HTERT RPE-1 (cell line): ENCODE results near the gene RAX2.
"Not testable (repeated sequence)": the region's sequence is repeated elsewhere in the genome, so short reads cannot be mapped to it uniquely, and the experiment has no call there.

ENCODE experiments used
- in situ Hi-C: fragments of 300-500 bp; cut with MboI; formaldehyde crosslinking; loops from 4 replicates; pipeline ENCODE4 v1.14.3; 2020; ENCODE audit warnings: low sequenced_read_pairs

Gene RAX2

DNA sequence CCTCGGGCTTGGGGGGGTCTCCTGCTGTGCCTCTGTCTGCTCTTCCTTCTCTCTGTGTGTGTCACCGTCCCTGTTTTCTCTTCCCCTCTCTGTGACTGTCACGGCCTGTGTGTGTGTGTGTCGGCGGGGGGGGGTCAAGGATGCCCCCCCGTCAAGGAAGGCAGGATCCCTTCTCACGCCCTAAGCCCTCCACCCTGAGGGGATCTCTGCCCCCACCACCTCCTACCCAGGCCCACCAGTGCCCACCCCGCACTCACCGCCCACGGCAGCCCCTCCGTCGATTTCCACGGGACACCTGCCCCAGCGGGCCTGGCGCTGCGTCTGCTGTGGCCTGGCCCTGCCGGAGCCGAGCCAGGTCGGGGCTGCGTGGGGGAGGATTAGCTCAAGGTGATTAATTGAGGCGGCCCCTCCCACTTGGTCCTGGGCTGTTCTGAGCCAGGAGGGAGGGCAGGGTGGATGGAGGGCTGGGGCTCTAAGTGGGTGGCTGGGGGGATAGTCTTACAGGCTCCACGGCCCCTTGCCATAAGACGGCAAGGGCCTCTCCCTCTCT lies at the start of gene RAX2:
TSS of gene RAX2 (minus strand) at position 323 of the 550 bp plus-strand sequence. CDS start 486 bp downstream, outside the sequence.
- in situ Hi-C loops, result no loop called here

DNA sequence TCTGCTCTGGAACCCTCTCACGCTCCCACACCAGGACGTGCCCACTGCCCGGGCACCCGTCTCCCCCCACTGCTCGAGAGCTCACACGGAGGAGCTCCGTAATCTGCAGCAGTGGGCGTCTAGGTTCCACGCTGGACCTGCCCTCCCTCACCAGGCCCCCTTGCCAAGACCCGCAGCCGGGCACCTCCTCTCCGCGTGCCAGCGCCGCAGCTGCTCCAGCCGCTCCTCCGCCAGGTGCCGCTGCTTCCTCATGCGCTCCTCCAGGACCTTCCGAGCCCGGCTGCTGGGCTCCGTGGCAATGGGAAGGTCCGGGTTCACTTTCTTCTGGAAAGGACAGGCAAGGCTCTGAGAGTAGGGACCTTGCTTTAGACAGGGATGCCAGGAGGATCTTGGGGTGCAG lies 49.1 kb upstream of the RAX2 start:
- in situ Hi-C loops, result no loop called here

DNA sequence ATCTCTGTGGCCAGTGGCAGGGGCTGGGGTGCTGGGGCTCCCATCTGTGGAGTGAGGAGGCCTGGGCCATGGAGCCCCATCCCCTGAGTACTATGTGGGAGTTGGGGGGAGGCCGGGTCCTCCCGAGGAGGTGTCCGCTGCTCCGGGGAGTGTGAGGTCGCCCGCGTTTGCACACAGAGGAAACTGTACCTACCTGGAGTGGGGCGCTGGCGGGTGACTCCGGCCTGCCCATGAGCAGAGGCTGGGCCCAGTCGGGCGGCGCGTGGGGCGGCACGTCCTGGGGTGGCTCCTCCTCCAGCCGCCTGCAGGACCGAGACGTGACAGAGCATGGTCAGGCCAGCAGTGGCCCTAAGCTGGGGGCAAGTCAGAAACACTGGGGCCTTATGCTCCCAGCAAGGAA lies 48.0 kb upstream of the RAX2 start:
- in situ Hi-C loops, result no loop called here

DNA sequence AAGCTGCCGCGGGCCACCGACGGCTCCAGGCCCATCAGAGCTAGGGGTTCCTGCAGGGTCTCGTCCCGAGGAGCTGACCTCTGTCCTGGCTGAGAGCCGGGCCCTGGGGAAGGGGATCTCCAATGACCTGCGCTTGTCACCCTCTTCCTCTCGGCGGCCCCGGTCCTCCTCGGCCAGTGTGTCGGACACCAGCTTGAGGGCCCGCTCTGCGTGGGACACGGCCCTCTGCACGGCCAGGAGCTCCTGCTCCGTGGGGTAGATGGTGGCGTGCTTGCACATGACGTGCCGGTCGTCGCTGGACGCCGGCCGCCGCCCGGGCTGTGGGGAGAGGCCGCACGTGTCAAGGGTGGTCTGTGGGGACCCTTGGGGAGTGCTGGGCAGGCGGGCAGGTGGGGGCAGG lies 46.9 kb upstream of the RAX2 start:
- in situ Hi-C loops, result no loop called here

DNA sequence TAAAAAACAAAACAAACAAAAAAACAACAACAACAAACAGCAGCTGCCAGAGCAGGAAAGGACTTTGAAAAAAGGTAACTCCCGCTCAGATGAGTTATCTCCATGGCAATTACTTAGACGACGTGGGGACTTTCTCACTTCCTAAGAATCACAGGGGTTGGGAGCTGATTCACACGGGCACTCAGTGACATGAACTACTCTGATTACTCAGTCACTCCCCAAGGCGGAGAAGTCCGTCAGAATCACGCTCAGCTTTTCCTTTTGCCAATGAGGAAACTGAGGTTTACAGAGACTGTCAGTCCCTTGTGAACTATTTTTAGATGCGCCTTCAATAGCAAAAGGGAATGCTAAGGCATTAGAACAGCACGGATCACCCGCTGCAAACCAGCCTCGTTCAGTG lies 46.4 kb upstream of the RAX2 start:
- in situ Hi-C loops, result no loop called here

DNA sequence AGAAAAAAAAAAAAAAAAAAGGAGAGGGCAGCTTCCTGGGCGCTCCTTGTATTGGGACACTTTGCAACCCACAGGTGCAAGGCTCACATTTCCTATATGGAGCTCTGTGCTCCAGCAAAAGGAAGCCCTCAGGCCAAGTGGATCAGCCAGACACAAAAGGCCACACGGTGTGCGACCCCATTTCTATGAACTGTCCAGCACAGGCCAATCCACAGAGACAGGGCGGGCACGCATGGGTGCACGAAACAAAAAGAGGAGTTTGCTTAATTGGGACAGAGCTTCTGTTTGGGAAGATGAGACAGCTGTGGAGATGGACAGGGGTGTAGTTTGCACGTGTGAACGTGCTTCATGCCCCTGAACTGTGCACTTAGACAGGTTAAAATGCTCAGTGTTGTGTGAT lies 45.7 kb upstream of the RAX2 start:
- in situ Hi-C loops, result no loop called here

DNA sequence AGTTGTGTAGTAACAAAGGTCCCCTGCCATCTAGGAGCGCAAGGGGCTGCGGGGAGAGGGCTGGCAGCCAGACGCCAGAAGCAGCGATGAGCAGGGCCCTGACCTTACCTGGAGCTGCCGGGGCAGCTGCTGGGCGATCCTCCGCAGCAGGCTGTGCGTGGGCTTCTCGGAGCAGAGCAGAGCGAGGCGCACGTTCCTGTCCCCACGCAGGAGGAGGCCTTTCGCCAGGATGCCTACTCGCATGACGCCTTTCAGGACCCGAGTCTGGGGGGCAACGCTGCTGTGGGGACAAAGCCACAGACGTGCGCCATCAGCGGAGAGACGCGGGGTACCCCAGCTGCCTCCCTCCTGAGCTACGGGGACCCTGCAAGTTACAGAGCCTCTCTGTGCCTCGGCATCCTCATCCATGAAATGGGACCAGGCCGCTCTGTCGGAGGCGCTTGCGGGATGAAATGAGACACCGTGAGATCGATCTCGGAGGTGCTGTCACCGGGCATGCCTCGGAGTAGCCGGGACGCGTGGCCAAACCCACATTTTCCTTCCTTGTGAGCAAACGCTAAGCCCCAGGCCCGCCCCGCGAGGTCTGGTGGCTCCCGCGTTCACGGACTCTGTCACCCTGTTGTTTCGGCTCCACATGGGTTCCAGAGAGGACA lies 44.7 kb upstream of the RAX2 start:
- in situ Hi-C loops, result no loop called here

DNA sequence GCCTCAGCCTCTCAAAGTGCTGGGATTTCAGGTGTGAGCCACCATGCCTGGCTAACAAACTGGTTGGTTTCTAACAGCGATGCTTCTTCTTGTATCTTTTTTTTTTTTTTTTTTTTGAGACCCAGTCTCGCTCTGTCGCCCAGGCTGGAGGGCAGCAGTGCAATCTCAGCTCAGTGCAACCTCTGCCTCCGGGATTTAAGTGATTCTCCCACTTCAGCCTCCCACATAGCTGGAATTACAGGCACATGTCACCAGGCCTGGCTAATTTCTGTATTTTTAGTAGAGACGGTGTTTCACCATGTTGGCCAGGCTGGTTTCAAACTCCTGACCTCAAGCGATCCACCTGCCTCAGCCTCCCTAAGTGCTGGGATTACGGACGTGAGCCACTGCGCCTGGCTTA lies 44.1 kb upstream of the RAX2 start:
- in situ Hi-C loops, result not testable (repeated sequence)

DNA sequence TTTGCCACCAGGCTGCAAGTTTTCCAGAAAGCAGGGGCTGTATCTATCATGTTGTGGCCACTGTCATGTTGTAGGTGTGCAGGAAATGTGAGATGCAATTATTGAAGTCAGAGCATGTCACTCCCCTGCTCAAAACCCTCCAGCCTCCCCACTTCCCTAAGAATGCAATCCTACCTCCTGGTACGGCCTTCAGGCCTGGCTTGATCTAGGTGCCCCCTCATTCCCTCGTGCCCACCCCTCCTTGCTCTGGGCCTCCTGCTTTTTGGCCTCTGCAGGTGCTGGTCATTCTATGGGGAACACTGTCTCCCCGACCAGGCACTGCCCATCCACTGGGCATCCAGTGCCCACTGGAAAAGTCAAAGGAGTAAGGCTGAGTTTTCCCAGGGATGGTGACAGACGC lies 42.6 kb upstream of the RAX2 start:
- in situ Hi-C loops, result no loop called here

DNA sequence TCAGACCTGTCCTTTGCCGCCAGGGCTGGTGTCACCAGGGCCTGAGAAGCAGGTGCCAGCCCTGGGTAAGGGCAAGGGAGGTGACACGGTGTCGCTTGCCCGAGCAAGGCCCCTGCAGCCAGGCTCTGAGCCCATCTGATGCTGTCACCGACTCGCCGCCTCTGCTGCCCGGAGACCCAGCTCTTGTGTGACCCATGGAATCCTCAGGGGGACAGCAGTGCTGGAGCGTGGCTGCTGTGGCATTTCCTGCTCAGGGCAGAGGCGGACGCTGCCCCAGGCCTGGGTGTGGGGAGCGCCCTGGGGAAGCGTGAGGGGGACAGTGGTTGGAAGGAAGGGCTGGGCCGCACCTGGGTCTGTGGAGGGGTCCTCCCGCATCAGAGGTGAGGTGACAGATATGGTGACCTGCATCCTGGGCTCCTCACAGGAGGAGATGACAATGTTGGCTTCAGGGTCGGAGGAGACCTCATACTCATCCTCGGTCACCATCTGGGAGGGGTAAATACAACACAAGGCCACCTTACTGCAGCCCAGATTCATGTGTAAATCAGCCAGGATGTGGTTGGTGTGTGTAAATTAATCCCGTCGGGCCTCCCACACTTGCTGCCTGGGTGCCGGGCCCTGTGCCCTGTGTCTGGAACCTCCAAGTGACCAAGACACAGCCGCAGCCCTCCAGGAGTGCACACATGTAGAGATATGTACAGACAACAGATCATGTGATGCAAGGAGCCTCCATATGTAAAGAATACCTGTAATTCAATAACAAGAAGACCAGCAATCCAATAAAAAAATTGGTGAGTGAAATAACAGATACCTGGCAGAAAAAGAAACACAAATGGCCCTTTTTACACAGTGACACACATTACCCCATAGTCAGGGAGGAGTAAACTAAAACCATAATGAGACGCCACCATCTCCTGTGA lies 41.7 kb upstream of the RAX2 start:
- in situ Hi-C loops, result no loop called here

DNA sequence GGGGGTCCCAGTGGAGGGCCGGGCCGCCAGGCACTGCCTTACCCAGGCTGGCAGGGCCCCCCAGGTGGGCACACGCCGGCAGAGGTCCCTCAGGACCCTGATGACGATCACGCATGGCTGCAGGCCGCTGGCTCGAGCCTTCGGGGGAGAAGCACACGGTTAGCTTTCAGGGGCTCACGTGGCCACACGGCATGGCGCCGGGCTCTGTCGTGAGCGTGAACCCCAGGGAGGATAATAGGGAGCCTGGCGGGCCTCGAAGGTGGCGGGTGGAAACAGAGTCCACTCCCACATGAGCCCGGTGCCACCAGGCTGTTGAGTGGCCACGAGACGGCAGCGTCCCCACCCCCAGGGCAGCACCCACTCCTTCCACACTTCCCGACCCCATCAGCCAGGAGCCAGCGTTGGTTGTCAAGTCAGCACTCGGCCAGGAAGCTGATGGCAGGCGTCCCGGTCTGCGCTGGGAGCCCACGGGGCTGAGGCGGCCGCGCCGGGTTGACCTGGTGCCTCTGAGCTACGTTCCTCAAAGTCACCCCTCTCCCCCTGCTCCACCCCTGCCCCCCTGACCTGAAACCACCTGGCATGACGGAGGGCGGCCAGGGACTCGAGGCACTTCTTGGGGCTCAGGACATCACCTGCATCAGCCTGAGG lies 38.8 kb upstream of the RAX2 start:
- in situ Hi-C loops, result no loop called here

DNA sequence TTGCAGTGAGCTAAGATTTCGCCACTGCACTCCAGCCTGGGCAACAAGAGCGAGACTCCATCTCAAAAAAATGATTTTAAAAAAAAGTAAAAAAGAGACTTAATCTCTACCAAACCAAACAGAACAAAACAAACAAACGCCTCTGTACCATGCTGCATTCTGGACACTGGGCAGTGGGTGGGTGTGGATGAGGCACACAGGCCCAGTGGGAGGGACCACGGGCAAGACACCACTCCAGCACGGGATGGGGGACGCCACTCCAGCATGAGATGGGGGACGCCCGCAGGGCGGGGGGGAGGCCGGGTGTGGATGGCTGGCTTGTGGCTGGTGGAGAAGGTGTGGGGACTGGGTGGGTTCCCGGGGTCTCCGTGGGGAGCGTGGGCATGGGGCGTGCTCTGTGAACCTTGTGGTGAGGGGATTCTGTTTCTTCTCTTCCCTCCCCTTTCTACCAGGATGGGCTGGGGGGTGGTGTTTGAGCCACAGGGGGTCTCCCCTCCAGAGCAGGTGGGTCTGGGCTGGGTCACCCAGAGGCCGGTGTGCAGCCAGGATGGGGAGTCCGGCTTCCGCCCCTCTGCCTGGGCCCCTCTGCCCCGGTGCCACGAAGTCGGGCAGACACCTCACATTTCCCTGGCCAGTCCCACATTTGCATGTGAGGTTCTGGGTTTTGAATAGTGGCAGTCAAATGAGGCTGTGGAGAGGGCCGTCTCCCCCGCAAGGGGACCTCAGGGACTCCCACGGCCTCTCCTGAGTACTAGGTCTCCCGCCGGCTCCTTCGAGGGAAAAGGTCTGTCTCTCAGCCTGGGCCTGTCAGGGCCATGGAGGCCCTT lies 38.1 kb upstream of the RAX2 start:
- in situ Hi-C loops, result no loop called here

DNA sequence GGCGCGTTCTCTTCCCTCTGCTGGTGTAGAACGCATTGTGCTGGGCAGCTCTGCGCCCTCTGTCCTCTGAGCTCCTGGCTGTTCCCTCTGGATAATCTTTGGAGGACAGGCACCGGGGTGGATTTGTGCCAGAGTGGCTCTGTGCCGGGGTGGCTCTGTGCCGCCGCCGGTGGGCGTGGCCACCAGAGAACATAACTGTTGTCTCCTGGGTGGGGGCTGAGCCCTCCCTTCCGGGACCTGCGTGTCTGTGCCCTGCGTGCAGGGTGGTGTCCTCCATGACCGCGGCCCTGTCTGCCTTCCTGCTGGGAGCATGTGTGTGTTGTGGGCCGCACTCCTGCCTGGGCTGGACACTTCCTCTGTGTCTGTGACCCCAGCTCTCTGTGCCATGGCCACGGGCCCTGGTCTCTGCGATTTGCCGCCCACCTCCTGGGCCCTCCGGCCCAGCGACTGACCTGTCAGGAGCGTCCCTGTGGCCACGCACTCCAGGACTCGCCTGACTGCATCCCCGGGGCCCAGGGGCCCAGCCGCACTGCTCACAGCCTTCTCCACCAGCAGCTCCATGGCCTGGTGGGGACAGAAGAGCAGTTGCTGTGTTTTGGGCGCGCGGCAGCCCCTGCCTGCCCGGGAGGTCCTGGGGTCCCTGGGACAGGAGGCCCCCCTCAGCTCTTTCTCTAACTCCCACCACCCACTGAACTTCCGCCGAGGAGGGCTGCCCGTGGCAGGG lies 36.6 kb upstream of the RAX2 start:
- in situ Hi-C loops, result no loop called here

DNA sequence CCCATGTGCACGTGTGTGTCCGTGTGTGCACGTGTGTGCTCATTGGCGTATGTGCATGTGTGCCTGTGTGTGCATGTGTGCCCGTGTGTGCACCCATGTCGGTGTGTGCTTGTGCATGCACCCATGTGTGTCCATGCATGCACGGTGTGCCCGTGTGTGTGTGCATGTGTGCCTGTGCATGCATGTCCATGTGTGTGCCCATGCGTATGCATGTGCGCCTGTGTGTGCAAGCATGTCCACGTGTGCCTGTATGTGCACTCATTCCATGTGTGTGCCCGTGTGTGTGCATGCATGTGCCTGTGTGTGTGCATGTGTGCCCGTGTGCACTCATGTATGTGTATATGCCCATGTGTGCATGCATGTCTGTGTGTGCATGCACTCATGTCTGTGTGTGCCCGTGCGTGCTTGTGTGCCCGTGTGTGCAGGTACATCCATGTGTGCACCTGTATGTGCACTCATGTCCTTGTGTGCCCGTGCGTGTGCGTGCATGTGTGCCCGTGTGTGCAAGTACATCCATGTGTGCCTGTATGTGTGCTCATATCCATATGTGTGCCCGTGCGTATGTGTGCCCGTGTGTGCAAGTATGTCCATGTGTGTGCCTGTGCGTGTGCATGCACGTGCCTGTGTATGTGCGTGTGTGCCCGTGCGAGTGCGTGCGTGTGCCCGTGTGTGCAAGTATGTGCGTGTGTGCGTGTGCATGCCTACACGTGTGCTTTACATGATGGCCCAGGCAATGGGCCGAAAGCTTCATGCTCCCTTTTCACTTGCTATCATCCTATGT lies 35.7 kb upstream of the RAX2 start:
- in situ Hi-C loops, result no loop called here

DNA sequence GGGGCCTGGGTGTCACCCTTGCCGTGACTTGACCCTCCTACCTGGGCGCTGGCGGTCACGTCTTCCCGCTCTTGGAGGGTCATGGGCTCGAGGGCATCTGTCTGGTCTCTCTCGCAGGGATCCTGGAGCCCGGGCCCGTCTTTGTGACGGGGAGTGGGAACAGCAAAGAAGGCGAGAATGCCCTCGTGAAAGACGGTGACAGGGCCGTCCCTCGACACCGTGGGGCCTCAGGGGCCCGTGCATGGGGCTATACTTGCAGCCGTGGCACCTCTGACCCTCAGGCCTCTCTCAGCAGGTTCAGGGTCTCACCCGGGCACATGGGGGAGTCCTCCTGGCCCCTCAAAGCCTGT lies 35.1 kb upstream of the RAX2 start:
- in situ Hi-C loops, result no loop called here

DNA sequence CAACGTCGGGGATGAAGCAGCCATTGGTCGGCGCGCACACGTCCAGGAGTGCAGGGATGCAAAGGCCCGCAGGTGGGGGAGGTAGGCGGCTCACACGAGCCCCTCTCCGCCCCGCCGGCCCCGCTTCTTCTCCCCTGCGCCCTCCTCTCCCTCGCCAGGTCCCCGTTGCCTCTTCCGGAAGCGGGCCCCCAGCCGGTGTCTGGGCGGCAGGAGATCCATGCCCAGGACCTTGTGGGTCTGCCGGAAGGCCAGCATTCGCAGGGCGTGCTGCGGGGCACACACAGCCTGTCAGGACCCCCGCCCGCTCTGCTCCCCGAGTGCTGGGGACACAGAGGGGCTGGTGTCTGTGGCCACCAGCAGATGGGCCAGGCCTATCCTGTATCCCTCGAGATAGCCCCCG lies 33.8 kb upstream of the RAX2 start:
- in situ Hi-C loops, result no loop called here

DNA sequence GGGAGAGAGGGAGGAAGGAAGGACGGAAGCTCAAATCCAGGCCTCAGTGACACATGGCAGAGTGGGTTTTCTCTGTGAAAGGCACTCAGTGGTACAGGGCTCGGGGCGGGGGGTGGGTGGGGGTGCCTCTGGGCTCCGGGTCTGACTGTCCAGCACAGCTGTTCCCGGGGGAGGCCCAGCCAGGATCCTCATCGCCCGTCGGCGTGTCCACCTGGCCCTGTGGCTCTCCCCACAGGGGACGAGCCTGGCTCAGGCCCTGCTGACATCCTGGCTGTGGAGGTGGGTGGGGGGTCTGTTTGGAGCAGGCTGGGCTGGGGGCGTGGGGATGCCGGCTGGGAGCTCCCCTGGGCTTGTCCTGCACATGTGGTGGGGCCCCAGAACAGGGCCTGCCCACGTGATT lies 32.4 kb upstream of the RAX2 start:
- in situ Hi-C loops, result no loop called here

DNA sequence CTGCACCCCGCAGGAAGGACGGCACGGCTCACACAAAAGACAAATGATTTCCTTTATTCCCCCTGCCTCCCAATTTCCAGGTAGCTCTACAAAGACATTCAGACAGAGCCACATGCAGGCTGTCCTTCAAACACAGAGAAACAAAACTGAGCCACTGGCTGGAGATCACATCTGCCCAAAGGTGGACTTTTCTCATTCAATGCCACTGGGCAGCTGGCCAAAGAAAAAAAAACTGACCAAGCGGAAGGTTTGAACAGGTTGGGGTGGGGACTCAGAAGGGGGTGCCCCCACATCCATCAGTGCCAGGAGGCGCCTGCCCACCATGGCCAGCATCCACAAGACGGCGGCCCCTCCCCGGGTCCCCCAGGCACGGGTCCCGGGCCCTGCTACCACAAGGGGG lies 32.0 kb upstream of the RAX2 start:
- in situ Hi-C loops, result no loop called here

DNA sequence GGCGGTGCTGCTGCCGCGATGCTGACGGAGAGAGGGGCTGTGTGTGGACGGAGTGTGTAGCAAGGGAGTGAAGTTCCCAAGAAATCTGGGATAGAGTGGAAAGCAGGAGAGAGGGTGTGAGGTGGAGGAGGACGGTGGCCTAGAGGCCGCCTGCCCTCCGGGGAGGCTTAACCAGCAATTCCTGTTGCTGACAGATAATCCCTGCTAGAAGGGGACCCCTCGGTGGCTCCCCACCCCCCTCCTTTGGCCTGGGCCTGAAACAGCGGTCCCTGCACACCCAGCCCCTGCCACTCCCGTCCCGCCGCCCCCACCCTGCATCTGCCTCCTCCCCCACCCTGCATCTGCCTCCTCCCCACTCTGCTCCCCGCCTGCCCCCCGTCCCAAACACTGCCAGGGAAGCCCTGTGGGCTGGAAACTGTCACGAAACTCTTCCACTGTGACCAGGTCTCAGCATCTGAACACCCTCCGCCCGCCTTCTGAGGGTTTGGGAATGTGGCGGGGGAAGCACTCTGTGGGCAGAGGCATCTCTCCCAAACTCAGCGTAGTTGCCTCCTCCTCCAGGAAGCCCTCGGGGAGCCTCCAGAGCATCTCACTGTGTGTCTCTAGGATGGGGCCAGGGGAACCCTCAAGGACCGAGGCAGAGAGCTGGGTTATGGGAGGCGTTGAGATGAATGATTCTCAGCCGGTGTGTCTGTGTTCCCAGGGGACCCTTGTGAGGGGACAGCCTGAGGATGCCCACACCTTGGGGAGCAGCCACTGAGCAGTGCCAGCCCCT lies 31.3 kb upstream of the RAX2 start:
- in situ Hi-C loops, result no loop called here
